Body of pancreas (tissue), 4 donors: Measurements from ENCODE around the gene GNG14. TPM values are rescaled to one million over a fixed set of nuclear protein-coding genes. Genes with fewer than 3 reads are reported as not detected.

Source experiments
- ATAC-seq: fragments of 150-250 bp; one replicate; pipeline ENCODE4 v1.9.1; 2016
- DNase-seq, 4 donors: peaks; one replicate each; pipeline ENCODE4 v3.0.0-alpha.2; 2019
- H3K27ac ChIP-seq, 4 donors: fragments of 200-600 bp; sonication (generic); 1 replicate in 3 of 4; 2 replicates in 1 of 4; pipeline versions ENCODE4 v1.5.1 to v1.6.1; 2016 to 2019; ENCODE audit warnings: mild to moderate bottlenecking in 1 of 4, mixed read lengths in 1 of 4, moderate library complexity in 1 of 4
- H3K27me3 ChIP-seq, 2 donors: fragments of 200-600 bp; sonication (generic); one replicate each; pipeline ENCODE4 v1.6.0; 2016; ENCODE audit warnings: mild to moderate bottlenecking in 1 of 2
- H3K36me3 ChIP-seq, 2 donors: fragments of 200-600 bp; sonication (generic); replicated peaks in 1 of 2; 2 replicates each; pipeline ENCODE4 v1.5.1; 2016; ENCODE audit warnings: low read depth in 2 of 2; ENCODE audit not compliant: insufficient read depth in 1 of 2
- H3K4me1 ChIP-seq: fragments of 200-600 bp; sonication (generic); one replicate; pipeline ENCODE4 v1.6.0; 2016
- H3K4me3 ChIP-seq, 2 donors: fragments of 200-600 bp; sonication (generic); 1 replicate in 1 of 2; 2 replicates in 1 of 2; pipeline ENCODE4 v1.5.1; 2016 to 2019
- H3K9me3 ChIP-seq, 3 donors: fragments of 200-600 bp; sonication (generic); 1 replicate in 2 of 3; 2 replicates in 1 of 3; pipeline ENCODE4 v1.5.1; 2016
- CTCF ChIP-seq, 7 experiments: fragments of 450-650 bp in 4 of 7; fragments of 200-600 bp in 3 of 7; sonication (generic) in 3 of 7; IDR thresholded peaks; one replicate each; pipeline ENCODE4 v1.5.1; 2016 to 2019; ENCODE audit warnings: antibody characterized with exemption in 7 of 7
- POLR2A ChIP-seq, 3 donors: fragments of 450-650 bp; IDR thresholded peaks; one replicate each; pipeline ENCODE4 v1.6.1; 2016; ENCODE audit warnings: antibody characterized with exemption in 3 of 3, mild to moderate bottlenecking in 2 of 3
- WGBS, 2 donors: methylation state at CpG; one replicate each; pipeline ENCODE4 v1.1.5; 2017; 5-methylcytosine and 5-hydroxymethylcytosine counted together
- intact Hi-C: fragments of 100-400 bp; cut with DNase I; formaldehyde crosslinking; loops from one replicate; pipeline ENCODE4 v1.15.1; 2023
- total RNA-seq, 2 donors: library from RNA; depleted of rRNA; stranded (reverse); fragments of >200 nt; gene quantifications; one replicate each; pipeline ENCODE4 v1.1.0, GENCODE V29; 2016

GNG14 gene
- total RNA-seq, 2 donors from 2014 or later: not detected

GRCh38 chr19:12705169-12705568 is 17.4 kb downstream of the GNG14 start:
- H3K4me1 ChIP-seq: no peaks in the 10 kb centered on the region
- 94% methylated on average over 13 of the region's 13 CpGs; no CpG with 5 or more reads in 1 of the 2 donors for WGBS, 2 donors
- peaks cover 20 to 43% of the 10 kb centered on the region in 2 donors for H3K36me3 ChIP-seq
- H3K27ac ChIP-seq: no peak overlapping the region
- no peak overlapping the region for H3K4me3 ChIP-seq
- TF ChIP-seq POLR2A (IDR thresholded peaks at IDR 0.05) (no peak), CTCF (IDR thresholded peaks at IDR 0.05) (no peak)
- no peak for ATAC-seq
- intact Hi-C loops: no loop called here
- no peak for DNase-seq
- H3K9me3 ChIP-seq: no peaks in the 10 kb centered on the region
- H3K27me3 ChIP-seq: no peaks in the 10 kb centered on the region

GRCh38 chr19:12705654-12706331 is 18.0 kb downstream of the GNG14 start:
- intact Hi-C loops: no loop called here
- no peaks in the 10 kb centered on the region for H3K4me1 ChIP-seq
- ATAC-seq: no peak
- no peak for TF ChIP-seq POLR2A (IDR thresholded peaks at IDR 0.05)
- no peak for TF ChIP-seq CTCF (IDR thresholded peaks at IDR 0.05)
- WGBS, 2 donors: 91 to 92% methylated on average over 21 to 26 of the region's 29 CpGs
- H3K9me3 ChIP-seq: no peaks in the 10 kb centered on the region
- H3K4me3 ChIP-seq: no peak overlapping the region
- no peak for DNase-seq
- no peak overlapping the region for H3K27ac ChIP-seq
- peaks cover 19 to 47% of the 10 kb centered on the region in 2 donors for H3K36me3 ChIP-seq
- H3K27me3 ChIP-seq: no peaks in the 10 kb centered on the region

GRCh38 chr19:12706332-12706718 is 18.5 kb downstream of the GNG14 start:
- Histone ChIP-seq H3K4me1 (no peaks in the 10 kb centered on the region), H3K4me3 (no peak overlapping the region), H3K9me3 (no peaks in the 10 kb centered on the region), H3K27me3 (no peaks in the 10 kb centered on the region), H3K36me3 (peaks cover 14 to 47% of the 10 kb centered on the region in 2 donors), H3K27ac (no peak overlapping the region)
- TF ChIP-seq POLR2A (IDR thresholded peaks at IDR 0.05): no peak
- DNase-seq: no peak
- ATAC-seq: no peak
- 88 to 96% methylated on average over 12 to 13 of the region's 13 CpGs for WGBS, 2 donors
- intact Hi-C loops: no loop called here

GRCh38 chr19:12708641-12709040 is 20.8 kb downstream of the GNG14 start:
- DNase-seq (no peak), ATAC-seq (no peak)
- no peaks in the 10 kb centered on the region for H3K27me3 ChIP-seq
- no peaks in the 10 kb centered on the region for H3K4me1 ChIP-seq
- WGBS, 2 donors: 89% methylated on average over 5 to 8 of the region's 8 CpGs
- no peak overlapping the region for H3K4me3 ChIP-seq
- H3K9me3 ChIP-seq: no peaks in the 10 kb centered on the region
- intact Hi-C loops: no loop called here
- H3K36me3 ChIP-seq: peaks cover 14 to 38% of the 10 kb centered on the region in 2 donors
- no peak for TF ChIP-seq CTCF (IDR thresholded peaks at IDR 0.05)
- TF ChIP-seq POLR2A (IDR thresholded peaks at IDR 0.05): no peak
- H3K27ac ChIP-seq: no peak overlapping the region

- ATAC-seq: no peak
- WGBS, 2 donors: 93 to 94% methylated on average over 15 to 17 of the region's 17 CpGs
- Histone ChIP-seq H3K36me3 (peaks cover 9 to 38% of the 10 kb centered on the region in 2 donors), H3K4me1 (no peaks in the 10 kb centered on the region), H3K27ac (no peak overlapping the region), H3K4me3 (no peak overlapping the region), H3K27me3 (no peaks in the 10 kb centered on the region), H3K9me3 (no peaks in the 10 kb centered on the region)
- no peak for DNase-seq
- intact Hi-C loops: no loop called here
- no peak for TF ChIP-seq POLR2A (IDR thresholded peaks at IDR 0.05)
- TF ChIP-seq CTCF (IDR thresholded peaks at IDR 0.05): no peak
Measured at GRCh38 chr19:12711187-12711586, 23.4 kb downstream of the GNG14 start.
